ENCODE data around the gene VWA8. TPM values are rescaled to one million over a fixed set of nuclear protein-coding genes. Genes with fewer than 3 reads are reported as not detected.

VWA8 gene
- total and polyA plus RNA-seq, 8 donors: 11.9 to 24.4 (median 14.4) TPM

DNA sequence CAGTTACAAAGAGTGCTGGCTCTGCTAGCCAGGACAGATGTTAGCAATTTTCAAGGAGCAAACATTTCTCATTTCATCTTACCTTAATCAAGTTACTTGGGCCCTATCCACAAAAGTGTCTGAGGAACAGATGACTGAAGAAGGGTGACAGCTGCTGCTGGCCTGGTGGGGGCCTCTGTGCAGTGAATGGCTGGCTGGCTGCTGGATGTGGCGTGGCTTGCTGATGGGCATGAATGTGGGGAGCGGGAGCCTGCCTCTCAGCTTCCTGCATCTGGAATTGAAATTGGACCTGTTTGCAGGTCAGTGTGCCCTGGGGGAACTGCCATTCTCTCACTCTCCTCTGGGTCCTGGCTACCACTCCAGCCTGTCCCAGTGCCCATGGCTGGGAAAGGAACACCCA, 408.9 kb downstream of the VWA8 start:
- Histone ChIP-seq H3K4me1 (no peaks in the 10 kb centered on the region), H3K9me3 (no peaks in the 10 kb centered on the region), H3K36me3 (no peaks in the 10 kb centered on the region), H3K27ac (no peak overlapping the region), H3K4me3 (no peak overlapping the region), H3K27me3 (no peaks in the 10 kb centered on the region)
- TF ChIP-seq CTCF (IDR thresholded peaks at IDR 0.05): no peak
- DNase-seq: no peak
- no peak for ATAC-seq
- intact Hi-C loops (cut with DNase I): no loop called here

DNA sequence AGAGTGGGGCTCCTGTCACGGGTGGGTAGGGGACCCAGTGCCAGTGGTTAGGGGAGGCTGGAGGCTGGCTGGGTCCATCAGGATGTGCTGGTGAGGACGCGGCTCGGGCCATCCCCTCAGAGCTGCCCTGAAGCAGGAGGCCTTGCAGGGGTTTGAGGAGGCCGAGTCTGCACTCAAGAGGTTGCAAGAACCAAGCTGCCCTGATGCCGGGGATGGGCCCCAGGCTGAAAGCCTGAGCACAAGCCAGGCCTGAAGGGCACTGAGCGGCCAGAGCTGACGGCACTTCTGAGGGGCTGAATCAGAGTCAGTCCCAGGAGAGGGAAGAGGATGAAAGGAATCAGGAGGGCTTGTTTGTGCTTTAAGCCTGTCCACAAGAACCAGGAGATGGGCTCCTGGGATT, 410.6 kb downstream of the VWA8 start:
- Histone ChIP-seq H3K27ac (no peak overlapping the region), H3K4me1 (no peaks in the 10 kb centered on the region), H3K4me3 (no peak overlapping the region), H3K36me3 (no peaks in the 10 kb centered on the region), H3K9me3 (no peaks in the 10 kb centered on the region), H3K27me3 (no peaks in the 10 kb centered on the region)
- no peak for TF ChIP-seq CTCF (IDR thresholded peaks at IDR 0.05)
- ATAC-seq (no peak), DNase-seq (no peak)
- intact Hi-C loops (cut with DNase I): no loop called here

- no peak for TF ChIP-seq CTCF (IDR thresholded peaks at IDR 0.05)
- no peaks in the 10 kb centered on the region for H3K4me1 ChIP-seq
- H3K4me3 ChIP-seq: no peak overlapping the region
- no peaks in the 10 kb centered on the region for H3K9me3 ChIP-seq
- H3K27me3 ChIP-seq: no peaks in the 10 kb centered on the region
- DNase-seq: no peak
- no peak for ATAC-seq
- no peaks in the 10 kb centered on the region for H3K36me3 ChIP-seq
- H3K27ac ChIP-seq: no peak overlapping the region
- intact Hi-C loops (cut with DNase I): no loop called here
Measured at GRCh38 chr13:41549491-41549890, 411.4 kb downstream of the VWA8 start.

GRCh38 chr13:41548910-41549309, 412.0 kb downstream of the VWA8 start:
- no peak for TF ChIP-seq CTCF (IDR thresholded peaks at IDR 0.05)
- intact Hi-C loops (cut with DNase I): no loop called here
- DNase-seq (no peak), ATAC-seq (no peak)
- Histone ChIP-seq H3K4me1 (no peaks in the 10 kb centered on the region), H3K4me3 (no peak overlapping the region), H3K36me3 (no peaks in the 10 kb centered on the region), H3K27ac (no peak overlapping the region), H3K9me3 (no peaks in the 10 kb centered on the region), H3K27me3 (no peaks in the 10 kb centered on the region)

DNA sequence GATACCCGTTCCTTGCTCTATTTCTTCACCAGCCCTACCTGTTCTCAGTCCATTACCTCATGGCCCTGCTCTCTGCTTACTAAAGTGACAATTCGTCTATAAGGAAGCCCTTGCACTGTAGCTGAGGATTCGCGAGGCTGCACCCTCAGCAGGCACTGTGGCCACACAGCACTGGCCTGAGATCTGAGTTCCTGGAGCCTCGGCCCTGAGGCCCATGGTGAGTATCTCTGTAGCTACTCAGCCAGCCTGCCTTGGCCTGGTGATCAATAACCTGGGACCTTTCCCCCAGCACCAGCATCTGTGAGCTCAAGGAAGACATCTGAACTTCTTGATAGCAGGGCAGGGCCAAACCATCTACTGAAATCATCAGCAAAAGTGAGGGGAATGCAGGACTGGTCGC, 412.9 kb downstream of the VWA8 start:
- H3K9me3 ChIP-seq: no peaks in the 10 kb centered on the region
- intact Hi-C loops (cut with DNase I): no loop called here
- H3K27ac ChIP-seq: peak overlapping the region in 1 of 2 donors; percentile 41

More for the DNA sequence above, 412.9 kb downstream of the VWA8 start:
- Histone ChIP-seq H3K27me3 (no peaks in the 10 kb centered on the region), H3K4me1 (no peaks in the 10 kb centered on the region), H3K4me3 (no peak overlapping the region), H3K36me3 (no peaks in the 10 kb centered on the region)
- ATAC-seq (no peak), DNase-seq (no peak)
- TF ChIP-seq CTCF (IDR thresholded peaks at IDR 0.05): no peak
